Left forelimb (tissue), 1 donor: Measurements from ENCODE around the gene GNA12.
A peak's percentile ranks its signal among the peaks of the same experiment; 100 is the strongest.

Experiments used
- DNase-seq: peaks from one replicate; pipeline ENCODE4 v3.0.0-alpha.2; 2018; ENCODE audit warnings: low spot score

GNA12 gene

GRCh38 chr7:2802101-2802500, 42.0 kb downstream of the GNA12 start:
- DNase-seq, result no peak

- peak; percentile 60 for DNase-seq
These were observed 43.0 kb downstream of the GNA12 start for GRCh38 chr7:2800931-2801688.

GRCh38 chr7:2800220-2800930, 43.7 kb downstream of the GNA12 start:
- peak; percentile 25 for DNase-seq

- DNase-seq, result peak; percentile 8
These were observed 44.9 kb downstream of the GNA12 start for GRCh38 chr7:2799253-2799652.

- DNase-seq, result no peak
These were observed 45.4 kb downstream of the GNA12 start for GRCh38 chr7:2798669-2799068.

GRCh38 chr7:2796358-2797352, 47.5 kb downstream of the GNA12 start:
- peak; percentile 66 for DNase-seq

- DNase-seq, result peak; percentile 9
These were observed 48.2 kb downstream of the GNA12 start for GRCh38 chr7:2795906-2796305.

GRCh38 chr7:2794836-2795636, 49.1 kb downstream of the GNA12 start:
- DNase-seq, result peak; percentile 38

- DNase-seq, result peak; percentile 23
These were observed 51.1 kb downstream of the GNA12 start for GRCh38 chr7:2792856-2793487.

GRCh38 chr7:2792235-2792634, 51.9 kb downstream of the GNA12 start:
- peak; percentile 12 for DNase-seq

- DNase-seq, result peak; percentile 40
These were observed 52.7 kb downstream of the GNA12 start for GRCh38 chr7:2791390-2791789.

GRCh38 chr7:2787251-2787951, 56.7 kb downstream of the GNA12 start:
- no peak for DNase-seq

- no peak for DNase-seq
These were observed 57.4 kb downstream of the GNA12 start for GRCh38 chr7:2786607-2787116.

GRCh38 chr7:2785071-2785500, 59.0 kb downstream of the GNA12 start:
- DNase-seq, result no peak

- DNase-seq, result no peak
These were observed 61.5 kb downstream of the GNA12 start for GRCh38 chr7:2782565-2782964.

- DNase-seq, result no peak
These were observed 62.0 kb downstream of the GNA12 start for GRCh38 chr7:2782121-2782520.

- DNase-seq, result no peak
These were observed 62.5 kb downstream of the GNA12 start for GRCh38 chr7:2781636-2782035.

- DNase-seq, result no peak
These were observed 65.1 kb downstream of the GNA12 start for GRCh38 chr7:2779051-2779450.

- DNase-seq, result no peak
These were observed 66.1 kb downstream of the GNA12 start for GRCh38 chr7:2777898-2778535.

- DNase-seq, result no peak
These were observed 67.7 kb downstream of the GNA12 start for GRCh38 chr7:2776401-2776800.
